Stimulated activated CD4-positive, alpha-beta T cell treated with anti-CD3 and anti-CD28 coated beads, Interleukin-1b, Interleukin-23, amount 100 ng/mL, for 4 hours (primary cell): ENCODE measurements around the gene HEATR5B.

Experiments used
- DNase-seq, 2 donors: peaks; one replicate each; pipeline ENCODE4 v3.0.0-alpha.2; 2020; ENCODE audit warnings: low read depth in 2 of 2

HEATR5B gene

GRCh38 chr2:37083873-37084794, at the start of gene HEATR5B, which contains the start of gene GPATCH11:
Gene HEATR5B, minus strand, starts transcription at chr2:37084372. Its CDS starts 958 bp downstream, at chr2:37083414.
Gene GPATCH11, plus strand, starts transcription at chr2:37084518. Its CDS starts 3,864 bp downstream, at chr2:37088382.
- peak; percentile 84 to 88 for DNase-seq

GRCh38 chr2:37132914-37133313, 48.7 kb upstream of the HEATR5B start:
- DNase-seq, result no peak

DNA sequence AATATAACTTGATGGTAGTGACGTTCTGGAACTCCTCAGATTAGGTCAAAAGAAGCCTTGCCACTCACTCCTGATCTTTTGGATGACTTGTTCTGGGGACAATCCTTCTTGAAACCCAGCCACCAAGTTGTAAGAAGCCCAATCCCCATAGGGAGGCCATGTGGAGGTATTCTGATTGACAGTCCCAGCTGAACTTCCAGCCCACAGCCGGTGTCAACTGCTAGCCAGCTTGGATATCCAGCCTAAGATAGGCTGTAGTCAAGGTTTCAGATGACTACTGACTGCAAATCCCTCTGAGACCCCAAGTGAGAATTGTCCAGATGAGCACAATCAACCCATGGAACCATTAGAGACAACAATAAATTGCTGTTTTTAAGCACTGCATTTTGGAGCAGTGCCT, 41.2 kb upstream of the HEATR5B start:
- no peak for DNase-seq

- DNase-seq, result no peak
These were observed 35.0 kb upstream of the HEATR5B start for GRCh38 chr2:37119157-37119556.

- no peak for DNase-seq
These were observed 33.4 kb upstream of the HEATR5B start for GRCh38 chr2:37117566-37117965.

- no peak for DNase-seq
These were observed 27.8 kb upstream of the HEATR5B start for GRCh38 chr2:37111958-37112357.

DNA sequence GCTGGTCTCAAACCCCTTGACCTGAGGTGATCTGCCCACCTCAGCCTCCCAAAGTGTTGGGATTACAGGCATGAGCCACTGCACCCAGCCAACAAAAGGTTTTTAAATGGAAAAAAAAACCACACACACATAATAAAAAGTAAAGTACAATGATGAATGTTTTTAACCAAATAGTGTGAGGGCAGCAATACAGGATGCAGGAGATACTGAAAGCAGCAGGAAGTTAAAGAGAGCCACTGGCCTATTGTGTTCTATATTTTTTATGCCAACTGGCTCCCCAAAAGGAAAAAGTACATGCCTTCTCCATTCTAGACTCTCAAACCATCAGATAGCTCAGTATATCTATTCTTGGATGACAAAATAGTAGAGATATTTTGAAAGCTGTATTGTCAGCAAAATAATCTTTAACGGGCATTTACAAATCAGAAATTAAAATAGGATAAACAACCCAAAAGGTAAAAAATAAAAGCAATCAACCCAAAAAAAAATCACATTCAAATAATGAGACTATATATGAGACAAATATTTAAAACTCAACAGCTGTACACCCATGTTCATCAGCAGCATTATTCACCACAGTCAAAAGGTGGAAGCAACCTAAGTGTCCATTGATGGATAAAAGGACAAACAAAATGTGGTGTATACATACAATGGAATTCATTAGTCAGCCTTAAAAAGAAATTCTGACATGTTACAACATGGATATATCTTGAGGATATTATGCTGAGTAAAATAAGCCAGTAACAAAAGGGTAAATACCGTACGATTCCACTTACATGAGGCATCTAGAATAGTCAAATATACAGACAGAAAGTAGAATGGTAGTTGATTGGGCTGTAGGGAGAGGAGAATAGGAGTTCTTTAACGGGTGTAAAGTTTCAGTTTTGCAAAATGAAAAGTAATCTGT, 26.4 kb upstream of the HEATR5B start:
- DNase-seq, result no peak

- no peak for DNase-seq
These were observed 25.4 kb upstream of the HEATR5B start for GRCh38 chr2:37109523-37109922.

DNA sequence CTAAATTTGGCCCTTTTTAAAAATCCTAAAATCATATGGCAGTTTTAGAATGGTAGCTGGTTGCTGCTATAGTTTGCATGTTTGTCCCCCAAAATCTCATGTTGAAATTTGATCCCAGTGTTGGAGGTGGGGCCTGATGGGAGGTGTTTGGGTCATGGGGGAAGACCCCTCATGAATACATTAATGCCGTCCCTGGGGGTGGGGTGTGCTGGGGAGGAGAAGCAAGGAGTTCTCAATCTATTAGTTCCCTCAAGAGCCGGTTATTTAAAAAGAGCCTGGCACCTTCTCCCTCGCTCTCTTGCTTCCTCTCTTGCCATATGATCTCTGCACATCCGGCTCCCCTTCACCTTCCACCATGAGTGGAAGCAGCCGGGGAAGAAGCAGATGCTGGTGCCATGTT, 21.0 kb upstream of the HEATR5B start:
- DNase-seq, result no peak

DNA sequence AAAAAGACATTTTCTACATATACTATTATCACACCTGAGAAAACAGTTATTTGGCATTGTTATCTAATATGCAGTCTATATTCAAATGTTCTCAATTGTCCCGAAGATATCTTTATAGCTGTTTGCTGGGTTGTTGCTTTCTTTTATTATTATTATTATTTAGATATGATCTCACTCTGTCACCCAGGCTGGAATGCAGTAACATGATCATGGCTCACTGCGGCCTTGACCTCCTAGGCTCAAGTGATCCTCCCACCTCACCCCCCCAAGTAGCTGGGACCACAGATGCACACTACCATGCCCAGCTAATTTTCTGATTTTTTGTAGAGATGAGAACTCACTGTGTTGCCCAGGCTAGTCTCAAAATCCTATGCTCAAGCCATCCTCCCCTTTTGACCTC, 20.0 kb upstream of the HEATR5B start:
- DNase-seq, result no peak

- no peak for DNase-seq
These were observed 18.4 kb upstream of the HEATR5B start for GRCh38 chr2:37102588-37102987.

- no peak for DNase-seq
These were observed 15.9 kb upstream of the HEATR5B start for GRCh38 chr2:37100054-37100453.

DNA sequence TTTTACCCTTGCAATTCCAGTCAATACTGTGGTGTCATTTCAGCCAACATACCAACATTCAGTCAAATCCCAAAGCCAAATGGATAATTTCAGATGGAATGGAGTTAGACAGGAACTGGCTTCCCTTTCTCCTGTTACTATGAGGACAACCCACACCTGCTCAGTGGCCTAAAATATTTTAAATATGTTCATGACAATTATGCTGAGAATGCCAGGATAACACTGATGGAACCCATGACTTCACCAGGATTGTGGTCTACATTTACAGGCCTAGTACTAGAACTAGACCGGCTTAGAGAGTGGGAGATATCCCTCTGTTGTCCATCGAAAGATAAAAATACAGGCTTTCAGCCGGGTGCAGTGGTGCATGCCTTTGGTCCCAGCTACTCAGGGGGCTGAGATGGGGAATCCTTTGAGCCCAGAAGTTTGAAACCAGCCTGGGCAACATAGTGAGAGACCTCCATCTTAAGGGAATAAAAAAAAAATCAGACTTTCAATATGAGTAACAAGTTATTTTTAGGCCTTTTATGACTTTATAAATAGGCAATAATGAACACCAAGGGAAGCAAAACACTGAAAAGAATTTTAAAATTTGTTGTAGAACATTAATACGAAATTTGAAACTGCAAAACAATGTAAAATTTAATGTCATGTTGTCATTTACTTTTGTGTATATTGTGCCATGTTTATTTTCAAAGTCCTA, 14.4 kb upstream of the HEATR5B start:
- DNase-seq, result no peak

GRCh38 chr2:37096568-37096967, 12.4 kb upstream of the HEATR5B start:
- no peak for DNase-seq

DNA sequence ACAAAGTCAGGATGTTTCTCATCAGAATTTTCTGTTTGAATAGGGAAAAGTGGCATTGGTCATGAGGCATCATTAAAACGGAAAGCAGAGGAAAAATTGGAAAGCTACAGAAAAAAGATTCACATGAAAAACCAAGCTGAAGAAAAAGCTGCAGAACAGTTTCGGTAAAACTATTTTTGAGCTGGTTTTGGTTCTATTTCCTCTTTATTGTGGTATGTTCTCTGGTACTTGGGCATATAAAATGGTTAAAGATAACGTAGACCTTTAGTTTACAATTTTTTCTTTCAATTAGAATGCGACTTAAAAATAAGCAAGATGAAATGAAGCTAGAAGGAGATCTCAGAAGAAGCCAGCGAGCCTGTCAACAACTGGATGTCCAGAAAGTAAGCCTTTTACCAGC, 7.7 kb upstream of the HEATR5B start:
- DNase-seq, result no peak

DNA sequence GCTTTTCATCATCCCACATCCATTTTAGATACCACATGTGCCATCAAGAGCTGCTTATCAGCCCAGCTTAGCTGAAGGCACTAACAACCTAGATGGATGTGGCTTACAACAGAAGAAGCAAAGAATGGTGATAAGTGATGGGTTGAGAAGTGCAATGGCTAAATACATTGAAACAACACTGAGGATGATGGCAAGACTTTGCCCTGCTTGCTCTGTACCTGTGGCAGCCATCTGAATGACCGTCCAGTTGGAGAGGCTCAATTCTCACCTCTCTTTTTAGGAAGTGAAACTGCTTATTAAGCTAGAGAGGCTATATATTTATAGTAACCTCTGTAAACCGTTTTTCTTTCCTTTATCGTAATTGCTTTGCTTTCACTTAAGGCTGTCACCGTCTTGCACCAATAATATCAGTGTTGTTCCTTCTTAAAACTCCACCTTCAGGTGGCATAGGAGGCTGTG, 5.9 kb upstream of the HEATR5B start:
- no peak for DNase-seq

GRCh38 chr2:37085731-37086147, 1.6 kb upstream of the HEATR5B start:
- DNase-seq, result no peak

DNA sequence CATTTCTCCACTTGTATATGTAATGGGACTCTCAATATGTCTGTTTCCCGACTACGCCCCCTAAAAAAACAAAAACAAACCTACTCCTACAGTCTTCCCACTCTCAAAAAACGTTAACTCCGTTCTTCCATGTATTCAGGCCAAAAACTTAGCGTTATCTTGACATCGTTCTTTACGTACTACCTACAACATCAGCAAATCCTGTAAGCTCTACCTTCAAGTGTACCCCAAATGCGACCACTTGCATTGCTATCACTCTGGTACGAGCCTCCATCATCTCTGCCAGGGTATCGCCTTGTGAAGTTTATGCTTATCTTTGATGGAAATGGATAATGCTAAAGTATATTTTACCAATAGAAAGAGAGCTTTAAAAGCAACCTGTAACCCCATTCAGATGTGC, 625 bp upstream of the HEATR5B start:
- DNase-seq, result no peak

GRCh38 chr2:37080689-37081088, 3.5 kb downstream of the HEATR5B start:
- no peak for DNase-seq

GRCh38 chr2:37080266-37080665, 3.9 kb downstream of the HEATR5B start:
- DNase-seq, result no peak

- no peak for DNase-seq
These were observed 13.2 kb downstream of the HEATR5B start for GRCh38 chr2:37070931-37071330.

DNA sequence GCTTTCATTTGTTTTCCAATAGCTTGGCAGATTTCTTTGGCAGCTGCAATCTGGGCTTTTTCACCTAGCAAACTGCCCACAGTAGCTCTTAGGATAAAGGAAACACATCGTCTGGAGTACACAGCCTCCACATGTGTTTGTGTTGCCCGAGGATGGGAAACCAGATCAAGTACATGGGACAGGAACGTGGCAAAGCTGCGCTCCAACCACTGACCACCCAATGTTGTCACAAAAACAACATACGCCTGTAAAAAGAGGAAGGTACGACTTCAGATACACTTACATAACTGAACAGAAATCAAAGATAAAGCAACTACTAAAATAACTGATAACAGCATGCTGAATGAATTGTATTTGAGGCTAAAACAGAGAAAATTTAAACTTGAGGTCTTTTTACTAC, 15.5 kb downstream of the HEATR5B start:
- no peak for DNase-seq
